Measurements from ENCODE around the gene TOMM40L.

TOMM40L gene

GRCh38 chr1:161192476-161193465, 33.1 kb upstream of the TOMM40L start:
- Mint-ChIP-seq H3K4me3 (no peak overlapping the region), H3K4me1 (peaks cover 50% of the 10 kb centered on the region)

GRCh38 chr1:161193561-161194235, 32.2 kb upstream of the TOMM40L start:
- peaks cover 43% of the 10 kb centered on the region for H3K4me1 Mint-ChIP-seq
- no peaks in the 10 kb centered on the region for H3K27me3 Mint-ChIP-seq
- no peak for ATAC-seq
- no peak overlapping the region for H3K27ac Mint-ChIP-seq
- H3K9me3 Mint-ChIP-seq = no peaks in the 10 kb centered on the region
- no peak overlapping the region for H3K4me3 Mint-ChIP-seq
- H3K36me3 Mint-ChIP-seq = no peaks in the 10 kb centered on the region

More at GRCh38 chr1:161192476-161193465, 33.1 kb upstream of the TOMM40L start:
- Mint-ChIP-seq H3K27me3 (no peaks in the 10 kb centered on the region), H3K36me3 (no peaks in the 10 kb centered on the region), H3K9me3 (no peaks in the 10 kb centered on the region), H3K27ac (peak overlapping the region; percentile 85)
- peak; percentile 82 for ATAC-seq

- H3K4me1 Mint-ChIP-seq = peaks cover 35% of the 10 kb centered on the region
- no peaks in the 10 kb centered on the region for H3K9me3 Mint-ChIP-seq
- peak overlapping the region; percentile 40 for H3K27ac Mint-ChIP-seq
- H3K4me3 Mint-ChIP-seq = no peak overlapping the region
- peak; percentile 78 for ATAC-seq
- H3K27me3 Mint-ChIP-seq = no peaks in the 10 kb centered on the region
- no peaks in the 10 kb centered on the region for H3K36me3 Mint-ChIP-seq
These were observed 30.7 kb upstream of the TOMM40L start for GRCh38 chr1:161195171-161195570.

- Mint-ChIP-seq H3K4me1 (peaks cover 38% of the 10 kb centered on the region), H3K4me3 (no peak overlapping the region), H3K27me3 (no peaks in the 10 kb centered on the region), H3K9me3 (no peaks in the 10 kb centered on the region), H3K36me3 (no peaks in the 10 kb centered on the region), H3K27ac (peak overlapping the region; percentile 40)
- no peak for ATAC-seq
These were observed 29.7 kb upstream of the TOMM40L start for GRCh38 chr1:161196111-161196510.

GRCh38 chr1:161196521-161197451, 29.1 kb upstream of the TOMM40L start:
- no peak for ATAC-seq
- Mint-ChIP-seq H3K27me3 (no peaks in the 10 kb centered on the region), H3K4me1 (peaks cover 43% of the 10 kb centered on the region), H3K36me3 (no peaks in the 10 kb centered on the region), H3K27ac (peak overlapping the region; percentile 40), H3K4me3 (no peak overlapping the region), H3K9me3 (no peaks in the 10 kb centered on the region)

- no peaks in the 10 kb centered on the region for H3K36me3 Mint-ChIP-seq
- no peak overlapping the region for H3K4me3 Mint-ChIP-seq
- no peaks in the 10 kb centered on the region for H3K27me3 Mint-ChIP-seq
- no peaks in the 10 kb centered on the region for H3K9me3 Mint-ChIP-seq
- ATAC-seq = no peak
- H3K4me1 Mint-ChIP-seq = peaks cover 36% of the 10 kb centered on the region
- H3K27ac Mint-ChIP-seq = no peak overlapping the region
These were observed 28.2 kb upstream of the TOMM40L start for GRCh38 chr1:161197560-161198193.

GRCh38 chr1:161198194-161198896, 27.5 kb upstream of the TOMM40L start:
- Mint-ChIP-seq H3K27me3 (no peaks in the 10 kb centered on the region), H3K4me3 (no peak overlapping the region), H3K36me3 (no peaks in the 10 kb centered on the region), H3K9me3 (no peaks in the 10 kb centered on the region), H3K4me1 (peaks cover 30% of the 10 kb centered on the region), H3K27ac (no peak overlapping the region)
- ATAC-seq = no peak

- H3K36me3 Mint-ChIP-seq = peaks cover 2% of the 10 kb centered on the region
- H3K9me3 Mint-ChIP-seq = no peaks in the 10 kb centered on the region
- peak within 1 kb of the TSS; percentile 96 for H3K27ac Mint-ChIP-seq
- no peak for ATAC-seq
- peaks cover 36% of the 10 kb centered on the region for H3K4me1 Mint-ChIP-seq
- H3K27me3 Mint-ChIP-seq = no peaks in the 10 kb centered on the region
- no peak within 1 kb of the TSS for H3K4me3 Mint-ChIP-seq
These were observed 26.9 kb upstream of the TOMM40L start, which contains the start of gene ADAMTS4 for GRCh38 chr1:161198897-161199431. Gene ADAMTS4, minus strand, starts transcription at chr1:161199054. Its CDS starts 427 bp downstream, at chr1:161198627.

- no peaks in the 10 kb centered on the region for H3K27me3 Mint-ChIP-seq
- H3K4me1 Mint-ChIP-seq = peaks cover 41% of the 10 kb centered on the region
- no peak overlapping the region for H3K4me3 Mint-ChIP-seq
- peaks cover 8% of the 10 kb centered on the region for H3K36me3 Mint-ChIP-seq
- no peaks in the 10 kb centered on the region for H3K9me3 Mint-ChIP-seq
- peak overlapping the region; percentile 96 for H3K27ac Mint-ChIP-seq
- no peak for ATAC-seq
These were observed 26.2 kb upstream of the TOMM40L start for GRCh38 chr1:161199506-161200139.

GRCh38 chr1:161200421-161200991, 25.4 kb upstream of the TOMM40L start:
- Mint-ChIP-seq H3K9me3 (no peaks in the 10 kb centered on the region), H3K4me3 (no peak overlapping the region), H3K27ac (peak overlapping the region; percentile 96), H3K4me1 (peaks cover 38% of the 10 kb centered on the region), H3K36me3 (peaks cover 15% of the 10 kb centered on the region), H3K27me3 (no peaks in the 10 kb centered on the region)
- no peak for ATAC-seq

GRCh38 chr1:161200992-161201835, 24.6 kb upstream of the TOMM40L start:
- H3K9me3 Mint-ChIP-seq = no peaks in the 10 kb centered on the region
- H3K27ac Mint-ChIP-seq = peak overlapping the region; percentile 96
- peaks cover 34% of the 10 kb centered on the region for H3K4me1 Mint-ChIP-seq
- ATAC-seq = no peak
- no peaks in the 10 kb centered on the region for H3K27me3 Mint-ChIP-seq
- H3K36me3 Mint-ChIP-seq = peaks cover 20% of the 10 kb centered on the region
- peak overlapping the region; percentile 95 for H3K4me3 Mint-ChIP-seq

Measured in stimulated activated memory B cell treated with anti-CD40 and anti-IgM and Interleukin-4, amounts not matched to agents 10 μg/mL and 1 μg/mL and 100 μg/mL, for 72 hours (primary cell).